Epithelial cell of proximal tubule (primary cell): ENCODE measurements around the gene IL21R. TPM values are rescaled to one million over a fixed set of nuclear protein-coding genes. Genes with fewer than 3 reads are reported as not detected.

ENCODE experiments used
- DNase-seq: peaks from one replicate; pipeline ENCODE4 v3.0.0-alpha.2; 2011; ENCODE audit warnings: low read depth
- H3K4me3 ChIP-seq: 2 replicates; pipeline ENCODE4 v1.5.1; 2011; ENCODE audit warnings: low read depth, mild to moderate bottlenecking, low read length
- CTCF ChIP-seq: conservative IDR thresholded peaks from 2 replicates; pipeline ENCODE4 v1.5.1; 2012; ENCODE audit warnings: low read depth, mild to moderate bottlenecking, low read length
- total RNA-seq: library from RNA; depleted of rRNA; stranded (reverse); fragments of >200 nt; gene quantifications from 2 replicates; pipeline ENCODE4 v1.2.3, GENCODE V29; 2015

The IL21R gene
- total RNA-seq, 1 donor from 2014 or later = not detected

- no peak for TF ChIP-seq CTCF
- H3K4me3 ChIP-seq = no peak overlapping the region
- DNase-seq = no peak
These were observed 39.3 kb upstream of the IL21R start for GRCh38 chr16:27362570-27363245.

- H3K4me3 ChIP-seq = no peak overlapping the region
- peak; percentile 19 for TF ChIP-seq CTCF
- no peak for DNase-seq
These were observed 38.7 kb upstream of the IL21R start for GRCh38 chr16:27363246-27363632.

GRCh38 chr16:27363797-27364196 is 38.2 kb upstream of the IL21R start:
- no peak for TF ChIP-seq CTCF
- no peak for DNase-seq
- no peak overlapping the region for H3K4me3 ChIP-seq

- H3K4me3 ChIP-seq = no peak overlapping the region
- no peak for TF ChIP-seq CTCF
- no peak for DNase-seq
These were observed 37.4 kb upstream of the IL21R start for GRCh38 chr16:27364493-27365141.

- H3K4me3 ChIP-seq = no peak overlapping the region
- no peak for TF ChIP-seq CTCF
- peak; percentile 15 for DNase-seq
These were observed 36.6 kb upstream of the IL21R start for GRCh38 chr16:27365142-27366089.

GRCh38 chr16:27366687-27367460 is 35.1 kb upstream of the IL21R start:
- no peak overlapping the region for H3K4me3 ChIP-seq
- no peak for TF ChIP-seq CTCF
- DNase-seq = no peak
